ENCODE data around the gene APOD. TPM values are rescaled to one million over a fixed set of nuclear protein-coding genes. Genes with fewer than 3 reads are reported as not detected.

APOD gene
- total RNA-seq, 1 experiment from 2014 or later, result 0.12 TPM

- no peak for DNase-seq (ENCODE audit: low spot score)
These were observed 4.1 kb upstream of the APOD start for GRCh38 chr3:195587824-195588223.

- no peak for DNase-seq (ENCODE audit: low spot score)
These were observed 3.7 kb upstream of the APOD start for GRCh38 chr3:195587406-195587805.

GRCh38 chr3:195584543-195584870 lies 767 bp upstream of the APOD start:
- no peak for DNase-seq (ENCODE audit: low spot score)

- no peak for DNase-seq (ENCODE audit: low spot score)
These were observed 793 bp downstream of the APOD start for GRCh38 chr3:195582947-195583346.

GRCh38 chr3:195580744-195581443 lies 2.8 kb downstream of the APOD start:
- no peak for DNase-seq (ENCODE audit: low spot score)

- no peak for DNase-seq (ENCODE audit: low spot score)
These were observed 4.5 kb downstream of the APOD start for GRCh38 chr3:195579281-195579680.

GRCh38 chr3:195578565-195578964 lies 5.2 kb downstream of the APOD start:
- DNase-seq (ENCODE audit: low spot score), result no peak

GRCh38 chr3:195577645-195578177 lies 6.0 kb downstream of the APOD start:
- DNase-seq (ENCODE audit: low spot score), result no peak

GRCh38 chr3:195574497-195575304 lies 9.0 kb downstream of the APOD start:
- DNase-seq (ENCODE audit: low spot score), result no peak

- DNase-seq (ENCODE audit: low spot score), result no peak
These were observed 9.9 kb downstream of the APOD start for GRCh38 chr3:195573611-195574496.

- DNase-seq (ENCODE audit: low spot score), result no peak
These were observed 12.4 kb downstream of the APOD start for GRCh38 chr3:195571361-195571760.

GRCh38 chr3:195570912-195571311 lies 12.8 kb downstream of the APOD start:
- DNase-seq (ENCODE audit: low spot score), result no peak

- DNase-seq (ENCODE audit: low spot score), result no peak
These were observed 13.4 kb downstream of the APOD start for GRCh38 chr3:195570344-195570743.

- DNase-seq (ENCODE audit: low spot score), result no peak
These were observed 15.1 kb downstream of the APOD start for GRCh38 chr3:195568630-195569029.

- no peak for DNase-seq (ENCODE audit: low spot score)
These were observed 16.9 kb downstream of the APOD start for GRCh38 chr3:195566797-195567196.

- DNase-seq (ENCODE audit: low spot score), result no peak
These were observed 18.0 kb downstream of the APOD start for GRCh38 chr3:195565716-195566115.

- DNase-seq (ENCODE audit: low spot score), result no peak
These were observed 20.4 kb downstream of the APOD start for GRCh38 chr3:195563317-195563716.

GRCh38 chr3:195559723-195560409 lies 23.9 kb downstream of the APOD start:
- DNase-seq (ENCODE audit: low spot score), result no peak

GRCh38 chr3:195558602-195559001 lies 25.1 kb downstream of the APOD start:
- DNase-seq (ENCODE audit: low spot score), result peak; percentile 42

GRCh38 chr3:195557322-195557721 lies 26.4 kb downstream of the APOD start:
- DNase-seq (ENCODE audit: low spot score), result no peak

- no peak for DNase-seq (ENCODE audit: low spot score)
These were observed 27.4 kb downstream of the APOD start for GRCh38 chr3:195556390-195556789.

GRCh38 chr3:195555110-195555509 lies 28.6 kb downstream of the APOD start:
- DNase-seq (ENCODE audit: low spot score), result no peak

Data from H4 (cell line).